CD4-positive, alpha-beta T cell treated with Interleukin-17A for 4 hours (primary cell): ENCODE measurements around the gene KRT80.

Experiments used
- DNase-seq: peaks from one replicate; pipeline ENCODE4 v3.0.0-alpha.2; 2020; ENCODE audit warnings: mixed read lengths

The KRT80 gene

DNA sequence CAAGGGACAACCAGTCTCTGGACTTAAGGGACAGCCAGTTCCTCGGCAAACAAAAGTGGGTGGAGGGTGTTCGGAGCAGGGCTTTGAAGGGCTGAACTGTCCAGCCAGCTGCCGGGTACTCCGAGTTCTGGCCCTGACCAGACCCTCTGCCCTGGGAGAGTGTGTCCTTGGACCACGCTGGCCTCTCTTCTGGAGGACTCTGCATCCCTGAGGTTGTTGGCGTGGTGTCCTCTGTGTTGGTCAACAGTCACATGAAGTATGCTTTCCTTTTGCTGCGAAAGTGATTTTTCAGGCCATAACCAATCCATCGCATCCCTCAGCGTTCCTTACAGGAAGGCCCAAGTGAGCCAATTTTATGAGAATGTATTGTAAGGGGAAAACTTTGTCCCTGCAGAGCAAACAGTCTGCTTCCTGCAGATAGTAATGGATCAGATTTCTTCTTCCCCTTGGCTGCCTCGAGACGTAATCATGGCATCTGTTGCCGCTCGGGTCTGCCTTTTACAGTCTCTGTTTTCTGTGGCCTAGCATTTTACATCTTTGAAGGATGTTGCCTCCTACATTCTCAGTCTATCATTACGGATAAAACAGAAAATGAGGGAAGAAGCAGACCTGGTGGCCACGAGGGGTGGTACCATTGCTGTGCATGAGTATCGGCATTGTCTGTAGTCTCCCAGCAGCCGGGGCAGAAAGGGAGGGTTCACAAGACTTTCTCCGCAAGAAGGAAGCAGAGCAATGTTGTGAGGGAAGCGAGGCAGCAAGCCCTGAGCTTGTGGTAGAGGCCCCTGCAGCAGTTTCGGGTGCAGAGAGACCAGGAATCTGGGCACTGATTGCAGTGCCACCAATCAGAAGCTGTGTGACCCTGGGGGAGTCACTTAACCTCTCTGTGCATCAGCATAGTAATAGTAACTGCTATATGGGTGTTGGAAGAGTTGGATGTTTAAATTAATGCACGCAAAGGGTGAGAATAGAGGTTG is 64.9 kb downstream of the KRT80 start:
- no peak for DNase-seq

DNA sequence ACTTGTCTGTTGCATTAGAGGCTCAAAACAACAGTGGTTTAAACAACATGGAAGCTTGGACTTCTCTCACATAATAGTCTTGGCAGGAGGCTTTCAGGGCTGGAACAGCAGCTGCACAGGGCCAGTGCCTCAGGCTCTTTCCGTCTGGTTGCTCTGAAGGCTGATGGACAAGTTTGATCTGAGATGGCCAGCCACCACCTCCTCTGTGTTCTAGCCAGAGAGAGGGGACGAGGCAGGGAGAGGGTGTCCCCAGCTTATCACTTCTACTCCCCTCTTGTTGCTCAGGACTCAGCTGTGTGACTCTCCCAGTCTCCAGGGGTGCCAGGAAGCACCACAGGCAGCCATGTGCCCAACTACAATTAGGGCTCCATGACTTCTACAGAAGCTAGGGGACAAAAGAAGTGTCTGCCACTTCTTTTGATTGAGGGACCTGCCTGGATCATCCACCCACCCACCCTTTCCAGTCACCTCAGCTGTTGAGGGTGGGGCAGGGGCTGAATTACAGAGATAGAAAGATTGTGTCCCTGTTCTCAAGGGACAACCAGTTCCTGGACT is 65.7 kb downstream of the KRT80 start:
- DNase-seq: no peak

DNA sequence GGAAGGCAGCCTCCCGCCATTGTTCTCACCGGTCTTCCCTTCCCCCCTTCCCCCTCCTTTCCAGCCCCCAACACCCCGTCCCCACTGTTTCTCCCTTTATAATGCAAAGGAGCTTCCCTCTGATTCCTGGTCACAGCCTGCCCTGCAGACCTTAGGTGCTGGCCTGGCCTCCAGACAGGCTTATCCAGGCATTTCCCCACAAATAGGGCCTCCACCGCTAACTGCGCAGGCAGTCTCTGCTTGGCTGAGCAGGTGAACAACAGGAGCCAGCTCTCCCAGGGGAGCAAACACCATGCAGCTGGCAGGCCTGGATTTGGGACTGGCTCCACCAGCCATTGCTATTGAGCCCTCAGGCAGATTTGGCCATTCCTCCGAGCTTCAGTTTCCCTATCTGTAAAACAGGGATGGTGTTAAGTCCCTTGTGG is 66.3 kb downstream of the KRT80 start:
- no peak for DNase-seq

DNA sequence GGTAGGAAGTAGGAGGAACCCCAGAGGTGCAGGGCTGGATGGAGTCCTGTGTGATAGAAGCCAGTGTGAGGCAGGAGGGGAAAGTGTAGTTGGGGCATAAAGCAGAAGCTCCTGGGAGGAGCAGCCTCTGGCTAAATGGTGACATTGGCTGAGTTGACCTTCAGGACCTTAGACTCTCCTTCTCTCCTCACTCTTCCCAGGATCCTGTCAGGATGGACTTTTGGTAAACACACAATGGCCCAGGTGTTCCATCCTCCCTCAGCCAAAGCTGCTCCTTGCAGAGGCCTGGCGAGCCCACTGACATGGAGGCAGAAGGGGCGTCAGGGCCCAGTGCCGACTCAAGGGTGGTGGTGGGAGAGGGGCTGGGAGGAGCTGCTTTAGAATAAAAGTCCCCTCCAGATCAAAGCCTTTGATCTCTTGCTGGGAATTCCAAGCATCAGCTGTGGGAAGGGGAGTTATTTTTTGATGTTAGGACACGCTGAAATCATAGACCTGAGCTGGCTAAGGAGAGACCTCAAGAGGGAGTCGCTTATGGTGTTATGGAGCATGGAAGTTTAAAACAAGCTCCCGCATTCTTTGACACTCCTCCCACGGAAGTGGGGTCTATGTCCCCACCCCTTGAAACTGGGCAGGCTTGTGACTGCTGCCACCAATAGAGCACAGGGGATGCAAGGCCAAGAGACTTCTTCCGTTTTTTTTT is 68.2 kb downstream of the KRT80 start:
- DNase-seq: no peak

DNA sequence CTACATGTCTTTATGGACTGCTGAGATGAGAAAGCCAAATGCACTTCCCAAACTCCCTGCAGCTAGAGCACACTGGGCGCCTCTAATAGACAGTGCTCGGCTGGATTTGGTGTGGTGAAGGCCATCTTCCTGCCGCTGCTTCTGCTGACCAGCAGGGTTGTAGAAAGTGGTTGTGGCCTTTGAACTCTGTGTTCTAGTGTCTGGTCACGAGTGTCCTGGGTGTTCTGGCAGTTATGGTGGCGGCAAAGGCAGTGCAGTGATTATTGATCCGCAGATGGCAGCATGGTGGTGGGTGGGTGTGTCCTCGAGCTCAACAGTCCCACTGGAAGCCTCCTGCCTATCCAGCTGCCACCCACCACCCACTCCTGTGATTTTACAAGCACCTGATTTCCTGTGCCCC is 68.9 kb downstream of the KRT80 start:
- DNase-seq: no peak

DNA sequence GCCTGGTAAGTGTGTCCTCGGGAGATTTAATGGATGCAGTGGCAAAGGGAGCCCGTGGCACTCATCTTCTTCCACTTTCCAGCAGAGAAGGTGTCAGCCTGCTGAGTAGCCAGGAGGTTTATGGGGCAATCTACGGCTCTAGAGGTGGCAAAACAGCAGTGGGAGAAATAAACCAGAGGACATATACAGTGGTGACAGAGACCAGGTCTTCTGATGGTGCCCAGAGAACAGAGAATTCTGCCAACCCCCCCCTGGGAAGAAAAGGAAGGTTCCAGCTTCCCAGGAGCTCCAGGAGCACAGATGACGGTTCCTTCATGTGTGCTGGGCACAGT is 69.3 kb downstream of the KRT80 start:
- no peak for DNase-seq

DNA sequence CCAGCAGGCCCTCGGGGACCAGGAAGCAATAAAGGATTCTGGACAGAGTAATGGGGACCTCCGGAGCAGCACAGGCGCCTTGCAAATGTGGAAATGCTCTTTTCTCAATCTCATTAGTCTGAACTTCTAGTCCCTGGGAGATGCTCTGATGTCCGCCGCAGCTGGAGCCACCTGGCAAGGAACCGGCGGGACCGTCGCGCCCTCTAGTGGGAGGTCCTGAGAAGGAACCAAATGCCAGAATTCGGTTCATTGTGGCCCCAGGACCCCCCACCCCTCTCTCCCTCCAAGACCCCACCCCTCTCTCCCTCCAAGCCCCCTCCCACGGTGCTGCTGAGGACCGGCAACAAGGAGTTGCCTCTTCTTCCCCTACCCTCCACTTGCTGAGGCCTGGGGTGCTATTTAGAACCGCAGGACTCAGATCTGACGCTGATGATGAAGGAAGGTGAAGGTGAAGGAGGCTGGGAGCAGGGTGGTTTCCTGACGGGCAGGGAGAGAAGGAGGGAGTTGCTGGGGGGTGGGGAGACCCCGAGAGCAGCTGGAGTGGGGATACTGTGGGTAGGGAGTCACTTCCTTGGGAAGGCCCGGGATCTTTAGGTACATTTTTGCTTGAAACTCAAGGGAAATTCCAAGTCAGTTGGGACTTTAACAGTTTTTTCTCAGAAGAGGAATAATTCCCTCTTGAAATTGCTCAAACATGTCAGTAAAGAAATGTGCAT is 69.8 kb downstream of the KRT80 start:
- peak; percentile 76 for DNase-seq

DNA sequence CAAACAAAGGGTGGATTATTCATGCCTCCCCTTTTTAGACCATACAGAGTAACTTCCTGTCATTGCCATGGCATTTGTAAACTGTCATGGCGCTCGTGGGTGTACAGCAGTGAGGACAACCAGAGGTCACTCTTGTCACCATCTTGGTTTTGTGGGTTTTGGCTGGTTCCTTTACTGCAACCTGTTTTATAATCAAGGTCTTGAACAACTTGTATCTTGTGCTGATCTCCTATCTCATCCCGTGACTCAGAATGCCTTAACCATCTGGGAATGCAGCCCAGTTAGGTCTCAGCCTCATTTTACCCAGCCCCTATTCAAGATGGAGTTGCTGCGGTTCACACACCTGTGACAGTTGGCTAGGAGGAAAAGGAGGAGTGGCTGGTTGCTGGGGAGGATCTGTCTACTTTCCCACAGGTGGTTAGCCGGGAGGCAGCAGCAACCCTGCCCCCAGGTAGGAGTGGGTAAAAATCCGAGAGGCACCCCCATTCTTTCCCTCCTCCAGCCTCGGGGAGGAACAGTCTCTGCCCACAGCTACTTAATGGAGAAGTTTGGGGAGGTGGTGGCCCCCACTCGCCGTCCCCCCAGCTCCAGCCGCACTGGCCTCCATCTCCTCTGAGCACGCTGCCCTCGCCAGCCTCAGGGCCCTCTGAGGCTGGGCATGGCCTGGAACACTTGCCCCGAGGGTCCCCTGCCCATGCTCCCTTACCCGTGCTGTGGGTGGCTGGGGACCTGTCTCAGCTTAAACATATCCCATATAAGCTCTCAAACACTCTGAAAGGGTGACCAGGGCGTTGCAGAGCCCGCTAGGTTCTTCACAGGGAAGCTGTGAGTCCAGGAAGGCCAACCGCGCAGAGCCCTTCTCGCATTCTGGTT is 70.6 kb downstream of the KRT80 start:
- no peak for DNase-seq

DNA sequence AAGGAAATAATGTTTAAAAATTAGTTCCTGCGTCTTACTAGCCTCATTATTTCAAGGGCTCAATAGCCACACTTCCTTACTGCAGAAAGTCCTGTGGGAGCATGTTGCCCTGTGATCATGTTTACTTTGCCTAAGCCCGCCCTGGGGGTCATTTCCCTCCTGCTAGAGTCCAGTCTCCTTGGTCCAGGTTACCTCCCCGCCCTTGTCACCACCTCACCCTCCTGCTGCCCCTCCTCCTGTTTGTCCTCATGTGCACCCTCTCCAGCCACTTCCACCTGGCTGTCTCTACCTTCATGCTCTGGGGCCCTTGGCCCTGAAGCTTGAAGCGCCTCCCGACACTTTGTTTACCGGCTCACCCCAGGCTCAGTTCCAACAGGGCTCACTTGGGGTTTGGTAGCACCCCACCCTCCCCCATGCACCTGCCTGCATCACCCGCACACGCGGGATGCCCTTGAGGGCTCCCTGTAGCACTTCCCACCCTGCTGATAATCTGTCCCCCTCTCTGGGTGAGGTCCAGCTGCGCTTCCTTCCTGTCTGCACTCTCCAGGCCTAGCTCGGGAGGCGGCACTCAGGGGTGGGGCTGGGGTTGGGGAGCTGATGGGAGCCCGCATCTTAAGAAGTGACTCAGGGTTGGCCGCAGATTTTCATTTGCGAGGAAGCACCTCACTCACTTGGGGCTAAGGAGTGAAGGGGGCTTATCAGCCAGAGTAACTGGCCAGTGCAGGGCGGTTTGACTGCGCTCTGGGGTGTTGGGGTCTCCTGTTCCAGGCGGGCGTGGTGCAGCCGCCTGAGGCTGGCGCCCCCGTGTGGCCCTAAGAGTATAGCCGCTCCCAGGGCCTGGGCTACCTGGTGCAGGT is 72.2 kb downstream of the KRT80 start:
- peak; percentile 42 for DNase-seq
